ENCODE results near the gene FDPS. TPM values are rescaled to one million over a fixed set of nuclear protein-coding genes. Genes with fewer than 3 reads are reported as not detected.
"Not testable (repeated sequence)": the region's sequence is repeated elsewhere in the genome, so short reads cannot be mapped to it uniquely, and the experiment has no call there.

FDPS gene
- total RNA-seq, 2 donors from 2014 or later: 63.0 TPM

- H3K9me3 ChIP-seq (ENCODE audit: control insufficient read depth, low read length, poor library complexity, severe bottlenecking): no peaks in the 10 kb centered on the region
- ATAC-seq (peak; percentile 58), DNase-seq (peak; percentile 72 to 93 (median 91))
- Mint-ChIP-seq H3K27me3 (no peaks in the 10 kb centered on the region), H3K4me3 (peak within 1 kb of the TSS; percentile 81), H3K4me1 (peaks cover 31% of the 10 kb centered on the region), H3K36me3 (ENCODE audit: low read depth) (peaks cover 2% of the 10 kb centered on the region), H3K27ac (no peak within 1 kb of the TSS)
Measured at GRCh38 chr1:155277070-155277901, 31.4 kb upstream of the FDPS start, which contains the start of gene HCN3. HCN3 (plus strand) TSS chr1:155277463; CDS start chr1:155277591, 128 bp downstream.

GRCh38 chr1:155277902-155278688 lies 30.6 kb upstream of the FDPS start:
- peak; percentile 56 to 75 (median 66) for DNase-seq
- peak overlapping the region; percentile 81 for H3K4me3 Mint-ChIP-seq
- peaks cover 28% of the 10 kb centered on the region for H3K4me1 Mint-ChIP-seq
- H3K36me3 Mint-ChIP-seq (ENCODE audit: low read depth): no peaks in the 10 kb centered on the region
- H3K27ac Mint-ChIP-seq: no peak overlapping the region
- no peaks in the 10 kb centered on the region for H3K9me3 ChIP-seq (ENCODE audit: control insufficient read depth, low read length, poor library complexity, severe bottlenecking)
- no peaks in the 10 kb centered on the region for H3K27me3 Mint-ChIP-seq
- ATAC-seq: peak; percentile 63

- no peak for ATAC-seq
- no peak overlapping the region for H3K27ac Mint-ChIP-seq
- H3K27me3 Mint-ChIP-seq: no peaks in the 10 kb centered on the region
- H3K36me3 Mint-ChIP-seq (ENCODE audit: low read depth): no peaks in the 10 kb centered on the region
- H3K4me1 Mint-ChIP-seq: peaks cover 23% of the 10 kb centered on the region
- H3K9me3 ChIP-seq (ENCODE audit: control insufficient read depth, low read length, poor library complexity, severe bottlenecking): no peaks in the 10 kb centered on the region
- DNase-seq: no peak
- peak overlapping the region; percentile 81 for H3K4me3 Mint-ChIP-seq
Measured at GRCh38 chr1:155278689-155279160, 29.9 kb upstream of the FDPS start.

GRCh38 chr1:155279268-155279667 lies 29.4 kb upstream of the FDPS start:
- no peaks in the 10 kb centered on the region for H3K9me3 ChIP-seq (ENCODE audit: control insufficient read depth, low read length, poor library complexity, severe bottlenecking)
- ATAC-seq (no peak), DNase-seq (no peak)
- Mint-ChIP-seq H3K27ac (no peak overlapping the region), H3K36me3 (ENCODE audit: low read depth) (no peaks in the 10 kb centered on the region), H3K27me3 (no peaks in the 10 kb centered on the region), H3K4me1 (peaks cover 22% of the 10 kb centered on the region), H3K4me3 (peak overlapping the region; percentile 28)

- peaks cover 11% of the 10 kb centered on the region for H3K4me1 Mint-ChIP-seq
Measured at GRCh38 chr1:155282488-155283091, 26.1 kb upstream of the FDPS start.

GRCh38 chr1:155284476-155284875 lies 24.2 kb upstream of the FDPS start:
- Mint-ChIP-seq H3K4me3 (no peak overlapping the region), H3K27me3 (no peaks in the 10 kb centered on the region), H3K27ac (no peak overlapping the region), H3K36me3 (ENCODE audit: low read depth) (no peaks in the 10 kb centered on the region), H3K4me1 (peaks cover 4% of the 10 kb centered on the region)
- no peak for DNase-seq
- ATAC-seq: no peak
- no peaks in the 10 kb centered on the region for H3K9me3 ChIP-seq (ENCODE audit: control insufficient read depth, low read length, poor library complexity, severe bottlenecking)

More at GRCh38 chr1:155282488-155283091, 26.1 kb upstream of the FDPS start:
- Mint-ChIP-seq H3K27ac (no peak overlapping the region), H3K4me3 (peak overlapping the region; percentile 49), H3K36me3 (ENCODE audit: low read depth) (no peaks in the 10 kb centered on the region), H3K27me3 (no peaks in the 10 kb centered on the region)
- H3K9me3 ChIP-seq (ENCODE audit: control insufficient read depth, low read length, poor library complexity, severe bottlenecking): no peaks in the 10 kb centered on the region
- DNase-seq: no peak
- no peak for ATAC-seq

GRCh38 chr1:155285063-155285462 lies 23.6 kb upstream of the FDPS start:
- ATAC-seq (no peak), DNase-seq (no peak)
- Mint-ChIP-seq H3K4me1 (peaks cover 5% of the 10 kb centered on the region), H3K36me3 (ENCODE audit: low read depth) (no peaks in the 10 kb centered on the region), H3K4me3 (no peak overlapping the region), H3K27me3 (no peaks in the 10 kb centered on the region), H3K27ac (peak overlapping the region; percentile 21)
- no peaks in the 10 kb centered on the region for H3K9me3 ChIP-seq (ENCODE audit: control insufficient read depth, low read length, poor library complexity, severe bottlenecking)

- Mint-ChIP-seq H3K27ac (no peak overlapping the region), H3K4me1 (peaks cover 6% of the 10 kb centered on the region), H3K36me3 (ENCODE audit: low read depth) (no peaks in the 10 kb centered on the region), H3K4me3 (no peak overlapping the region), H3K27me3 (no peaks in the 10 kb centered on the region)
- DNase-seq (no peak), ATAC-seq (no peak)
- H3K9me3 ChIP-seq (ENCODE audit: control insufficient read depth, low read length, poor library complexity, severe bottlenecking): no peaks in the 10 kb centered on the region
Measured at GRCh38 chr1:155285631-155286044, 23.0 kb upstream of the FDPS start.

GRCh38 chr1:155286544-155286943 lies 22.1 kb upstream of the FDPS start:
- no peak for ATAC-seq
- Mint-ChIP-seq H3K27me3 (peaks cover 2% of the 10 kb centered on the region), H3K4me3 (no peak overlapping the region), H3K36me3 (ENCODE audit: low read depth) (no peaks in the 10 kb centered on the region), H3K4me1 (peaks cover 6% of the 10 kb centered on the region), H3K27ac (no peak overlapping the region)
- no peak for DNase-seq
- H3K9me3 ChIP-seq (ENCODE audit: control insufficient read depth, low read length, poor library complexity, severe bottlenecking): no peaks in the 10 kb centered on the region

- no peaks in the 10 kb centered on the region for H3K36me3 Mint-ChIP-seq (ENCODE audit: low read depth)
- peaks cover 2% of the 10 kb centered on the region for H3K4me1 Mint-ChIP-seq
- H3K27me3 Mint-ChIP-seq: peaks cover 7% of the 10 kb centered on the region
- no peak overlapping the region for H3K4me3 Mint-ChIP-seq
- H3K9me3 ChIP-seq (ENCODE audit: control insufficient read depth, low read length, poor library complexity, severe bottlenecking): no peaks in the 10 kb centered on the region
- ATAC-seq (no peak), DNase-seq (no peak)
- no peak overlapping the region for H3K27ac Mint-ChIP-seq
Measured at GRCh38 chr1:155287987-155288543, 20.6 kb upstream of the FDPS start.

- H3K4me3 Mint-ChIP-seq; H3K27ac Mint-ChIP-seq; DNase-seq; H3K9me3 ChIP-seq (ENCODE audit: control insufficient read depth, low read length, poor library complexity, severe bottlenecking); ATAC-seq; H3K4me1 Mint-ChIP-seq; H3K36me3 Mint-ChIP-seq (ENCODE audit: low read depth): not testable (repeated sequence)
- H3K27me3 Mint-ChIP-seq: peaks cover 29% of the 10 kb centered on the region
Measured at GRCh38 chr1:155291006-155291405, 17.7 kb upstream of the FDPS start.

- Mint-ChIP-seq H3K27ac (no peak overlapping the region), H3K27me3 (peaks cover 44% of the 10 kb centered on the region), H3K4me1 (peaks cover 12% of the 10 kb centered on the region), H3K4me3 (no peak overlapping the region), H3K36me3 (ENCODE audit: low read depth) (peaks cover 8% of the 10 kb centered on the region)
- DNase-seq: no peak
- no peak for ATAC-seq
- H3K9me3 ChIP-seq (ENCODE audit: control insufficient read depth, low read length, poor library complexity, severe bottlenecking): no peaks in the 10 kb centered on the region
Measured at GRCh38 chr1:155293086-155293749, 15.4 kb upstream of the FDPS start.
